Endothelial cell of umbilical vein (primary cell): ENCODE results near the gene TAMM41. TPM values are rescaled to one million over a fixed set of nuclear protein-coding genes. Genes with fewer than 3 reads are reported as not detected.

ENCODE experiments used
- BruUV-seq: library from RNA; stranded (reverse); fragments of 400-500 nt; replicated peaks from 2 replicates; lab custom pipeline; 2021; lab: Mats Ljungman, UMichigan
- CTCF ChIA-PET: fragments of 300-600, 350-600 bp; sonication (Branson Sonifier 250); formaldehyde crosslinking; loops from one replicate; lab custom pipeline; 2021; ENCODE audit warnings: antibody characterized with exemption, inconsistent platforms; lab: Charles Lee
- POLR2A ChIA-PET: fragments of 300-600, 350-600 bp; sonication (Branson Sonifier 250); formaldehyde crosslinking; loops from one replicate; lab custom pipeline; 2021; ENCODE audit warnings: antibody characterized with exemption, inconsistent platforms; lab: Charles Lee
- DNase-seq: peaks from one replicate; pipeline ENCODE4 v3.0.0-alpha.2; 2011; ENCODE audit warnings: low read depth, low spot score
- FAIRE-seq: peaks from 2 replicates; lab custom pipeline; 2011; peaks lifted over from hg19 to GRCh38; lab: Jason Lieb, UNC
- H2AFZ ChIP-seq: 2 replicates; pipeline ENCODE4 v1.6.0; 2012; ENCODE audit warnings: low read depth, low read length, control low read depth, inconsistent platforms
- H3K27ac ChIP-seq: 2 replicates; pipeline ENCODE4 v1.5.1; 2011; ENCODE audit warnings: low read depth, mild to moderate bottlenecking, control low read depth, low read length, moderate library complexity; ENCODE audit not compliant: insufficient read depth
- H3K27me3 ChIP-seq, 2 experiments: 2 replicates each; pipeline versions ENCODE4 v1.6.0 to v1.6.1; 2011; ENCODE audit warnings: low read length in 2 of 2, mixed read lengths in 1 of 2; ENCODE audit not compliant: control insufficient read depth in 2 of 2, insufficient read depth in 2 of 2
- H3K36me3 ChIP-seq, 2 experiments: 2 replicates in 1 of 2; 3 replicates in 1 of 2; pipeline ENCODE4 v1.5.1; 2011; ENCODE audit warnings: low read length in 2 of 2, mild to moderate bottlenecking in 1 of 2, moderate library complexity in 1 of 2; ENCODE audit not compliant: control insufficient read depth in 2 of 2, insufficient read depth in 2 of 2; ENCODE audit errors: extremely low read depth in 1 of 2
- H3K4me1 ChIP-seq: 3 replicates; pipeline ENCODE4 v1.5.1; 2011; ENCODE audit warnings: mild to moderate bottlenecking, low read length; ENCODE audit not compliant: control insufficient read depth, insufficient read depth; ENCODE audit errors: extremely low read depth
- H3K4me2 ChIP-seq: 2 replicates; pipeline ENCODE4 v1.6.1; 2011; ENCODE audit warnings: low read length, control low read depth, mixed read lengths; ENCODE audit not compliant: insufficient read depth
- H3K4me3 ChIP-seq, 3 experiments: fragments of 200-600 bp in 1 of 3; sonication (generic), shearing (Covaris generic) in 1 of 3; replicated peaks in 1 of 3; 2 replicates each; pipeline ENCODE4 v1.5.1; 2011 to 2016; ENCODE audit warnings: control low read depth in 3 of 3, low read length in 3 of 3, mild to moderate bottlenecking in 2 of 3, inconsistent platforms in 1 of 3, low read depth in 1 of 3, moderate library complexity in 1 of 3; ENCODE audit not compliant: insufficient read depth in 1 of 3
- H3K79me2 ChIP-seq: 2 replicates; pipeline ENCODE4 v1.6.0; 2012; ENCODE audit warnings: low read length, inconsistent platforms; ENCODE audit not compliant: control insufficient read depth, insufficient read depth
- H3K9ac ChIP-seq: replicated peaks from 2 replicates; pipeline ENCODE3; 2011; ENCODE audit warnings: low read length, control low read depth; ENCODE audit not compliant: insufficient read depth; ENCODE audit errors: extremely low read depth
- H3K9me1 ChIP-seq: replicated peaks from 3 replicates; pipeline ENCODE4 v1.6.0; 2011; ENCODE audit warnings: mild to moderate bottlenecking, low read length; ENCODE audit not compliant: control insufficient read depth, insufficient read depth; ENCODE audit errors: extremely low read depth
- H3K9me3 ChIP-seq: replicated peaks from 2 replicates; pipeline ENCODE4 v1.5.1; 2012; ENCODE audit warnings: low read length, inconsistent platforms; ENCODE audit not compliant: control insufficient read depth, insufficient read depth
- H4K20me1 ChIP-seq: replicated peaks from 2 replicates; pipeline ENCODE3; 2011; ENCODE audit warnings: mild to moderate bottlenecking, low read length; ENCODE audit not compliant: control insufficient read depth, insufficient read depth; ENCODE audit errors: extremely low read depth
- EZH2 ChIP-seq: IDR thresholded peaks from 2 replicates; pipeline ENCODE4 v1.6.1; 2012; ENCODE audit warnings: borderline replicate concordance, low read depth, mild to moderate bottlenecking, moderate library complexity, low read length, inconsistent platforms; ENCODE audit not compliant: severe bottlenecking
- GATA2 ChIP-seq: IDR thresholded peaks from 2 replicates; pipeline ENCODE4 v1.7.0; 2011; ENCODE audit warnings: low read depth, mild to moderate bottlenecking, moderate library complexity, mixed read lengths, low read length; ENCODE audit not compliant: insufficient read length, insufficient read depth
- JUN ChIP-seq: IDR thresholded peaks from 2 replicates; pipeline ENCODE4 v1.6.1; 2011; ENCODE audit warnings: borderline replicate concordance, low read depth; ENCODE audit not compliant: insufficient read length, insufficient read depth
- MYC ChIP-seq: IDR thresholded peaks from one replicate; pipeline ENCODE4 v1.6.1; 2011; ENCODE audit warnings: mild to moderate bottlenecking, low read depth, low read length
- dilution Hi-C: fragments of 300-500 bp; cut with MboI; formaldehyde crosslinking; loops from one replicate; pipeline ENCODE4 v1.15.0; 2019; ENCODE audit warnings: low sequenced_read_pairs; ENCODE audit not compliant: extremely low pct_ligation_motif_present
- intact Hi-C: fragments of 100-400 bp; cut with micrococcal nuclease; formaldehyde crosslinking; loops from one replicate; pipeline ENCODE4 v1.10.0; 2022
- polyA plus RNA-seq, 4 experiments: library from polyadenylated mRNA; depleted of rRNA in 3 of 4; stranded (reverse) in 3 of 4; unstranded in 1 of 4; fragments of >200 nt; gene quantifications; 2 replicates each; pipeline versions ENCODE4 v1.2.1 to v1.2.3, GENCODE V29; 2011 to 2012; ENCODE audit warnings: missing spikeins in 1 of 4
- total RNA-seq: library from RNA; stranded (reverse); gene quantifications from 2 replicates; pipeline ENCODE4 v1.2.3, GENCODE V29; 2021

Gene TAMM41
- total and polyA plus RNA-seq, 2 donors (not counting 3 experiments of a cell fraction or from before 2014, with no cell fraction given): 12.6 to 29.7 TPM

- H3K4me2 ChIP-seq: no peak overlapping the region
- no peaks in the 10 kb centered on the region for H3K79me2 ChIP-seq
- H3K36me3 ChIP-seq: peaks cover 0 to 9% of the 10 kb centered on the region in 2 experiments
- dilution Hi-C loops: no loop called here
- H2AFZ ChIP-seq: no peak overlapping the region
- FAIRE-seq (no peak), DNase-seq (no peak)
- intact Hi-C loops: loop anchor here (10.0 kb wide), 1 partner anchor 243 kb away; no protein-coding TSS in a partner anchor
- no peaks in the 10 kb centered on the region for H3K9me1 ChIP-seq
- ChIA-PET POLR2A (no interaction called here), CTCF (interaction anchor here (0.5 to 1.6 kb wide), 3 partner anchors 19 to 429 kb away, joined by 3 to 6 read pairs (median 3); no protein-coding TSS in a partner anchor)
- H3K4me3 ChIP-seq: no peak overlapping the region
- BruUV-seq: no TSS peak
- no peak for TF ChIP-seq JUN
- TF ChIP-seq MYC: no peak
- no peak for TF ChIP-seq EZH2
- H4K20me1 ChIP-seq: no peaks in the 10 kb centered on the region
- H3K9ac ChIP-seq: no peak overlapping the region
- no peaks in the 10 kb centered on the region for H3K27me3 ChIP-seq
- H3K27ac ChIP-seq: no peak overlapping the region
- H3K4me1 ChIP-seq: no peaks in the 10 kb centered on the region
- H3K9me3 ChIP-seq: no peaks in the 10 kb centered on the region
These were observed 38.5 kb downstream of the TAMM41 start for GRCh38 chr3:11808231-11808630.

GRCh38 chr3:11807686-11808085 is 39.0 kb downstream of the TAMM41 start:
- dilution Hi-C loops: no loop called here
- intact Hi-C loops: loop anchor here (10.0 kb wide), 1 partner anchor 243 kb away; no protein-coding TSS in a partner anchor
- TF ChIP-seq EZH2 (no peak), GATA2 (no peak)
- DNase-seq (no peak), FAIRE-seq (no peak)
- no peak overlapping the region for H3K4me2 ChIP-seq
- H3K9ac ChIP-seq: no peak overlapping the region
- ChIA-PET POLR2A (no interaction called here), CTCF (interaction anchor here (0.5 to 1.6 kb wide), 3 partner anchors 20 to 429 kb away, joined by 3 to 6 read pairs (median 3); no protein-coding TSS in a partner anchor)
- no peaks in the 10 kb centered on the region for H3K9me3 ChIP-seq
- H3K4me3 ChIP-seq: no peak overlapping the region
- no peaks in the 10 kb centered on the region for H3K27me3 ChIP-seq
- H3K79me2 ChIP-seq: no peaks in the 10 kb centered on the region
- no peaks in the 10 kb centered on the region for H3K4me1 ChIP-seq
- H3K9me1 ChIP-seq: no peaks in the 10 kb centered on the region
- no peaks in the 10 kb centered on the region for H4K20me1 ChIP-seq
- no peak overlapping the region for H3K27ac ChIP-seq
- peaks cover 0 to 9% of the 10 kb centered on the region in 2 experiments for H3K36me3 ChIP-seq
- no peak overlapping the region for H2AFZ ChIP-seq
- BruUV-seq: no TSS peak
